PC-9 (cell line): ENCODE measurements around the gene CPLX3. TPM values are rescaled to one million over a fixed set of nuclear protein-coding genes. Genes with fewer than 3 reads are reported as not detected.

Experiments
- BruUV-seq: library from RNA; stranded (reverse); fragments of 400-500 nt; replicated peaks from 2 replicates; lab custom pipeline; 2021; lab: Mats Ljungman, UMichigan
- CTCF ChIA-PET: fragments of 300-600 bp; sonication (Branson Sonifier 250); formaldehyde crosslinking; loops from one replicate; lab custom pipeline; 2022; ENCODE audit warnings: antibody characterized with exemption; lab: Charles Lee
- POLR2A ChIA-PET: fragments of 300-600 bp; sonication (Branson Sonifier 250); formaldehyde crosslinking; loops from one replicate; lab custom pipeline; 2022; ENCODE audit warnings: antibody characterized with exemption; ENCODE audit not compliant: unreplicated experiment; lab: Charles Lee
- DNase-seq, 2 experiments: peaks; one replicate each; pipeline versions ENCODE4 v3.0.0 to v3.0.0-alpha.2; 2015 to 2022; ENCODE audit warnings: mixed read lengths in 1 of 2
- H2AFZ ChIP-seq: fragments of 200-600 bp; sonication (generic); 2 replicates; pipeline ENCODE4 v1.8.1; 2017; ENCODE audit warnings: antibody characterized with exemption
- H3F3A ChIP-seq: fragments of 200-600 bp; sonication (generic); 2 replicates; pipeline ENCODE4 v1.8.1; 2017; ENCODE audit warnings: antibody characterized with exemption, mild to moderate bottlenecking, low read depth; ENCODE audit not compliant: insufficient read depth
- H3K27ac ChIP-seq: fragments of 200-600 bp; sonication (generic); 2 replicates; pipeline ENCODE4 v1.6.1; 2016; ENCODE audit warnings: mixed run types
- H3K27me3 ChIP-seq: fragments of 200-600 bp; sonication (generic); 2 replicates; pipeline ENCODE4 v1.6.1; 2016; ENCODE audit warnings: low read depth, mixed run types; ENCODE audit not compliant: insufficient read depth
- H3K36me3 ChIP-seq: fragments of 200-600 bp; sonication (generic); 2 replicates; pipeline ENCODE4 v1.6.1; 2016; ENCODE audit warnings: low read depth, mixed run types
- H3K4me1 ChIP-seq: fragments of 200-600 bp; sonication (generic); replicated peaks from 2 replicates; pipeline ENCODE4 v1.6.1; 2016; ENCODE audit warnings: mixed run types; ENCODE audit not compliant: insufficient read depth
- H3K4me2 ChIP-seq: fragments of 200-600 bp; sonication (generic); 2 replicates; pipeline ENCODE4 v1.6.1; 2017; ENCODE audit warnings: mixed run types
- H3K4me3 ChIP-seq: fragments of 200-600 bp; sonication (generic); 2 replicates; pipeline ENCODE4 v1.6.1; 2016; ENCODE audit warnings: mixed run types
- H3K79me2 ChIP-seq: fragments of 200-600 bp; sonication (generic); 2 replicates; pipeline ENCODE4 v1.6.1; 2017; ENCODE audit warnings: low read depth, mixed run types
- H3K9me2 ChIP-seq: fragments of 200-600 bp; sonication (generic); 2 replicates; pipeline ENCODE4 v1.8.1; 2017; ENCODE audit warnings: mild to moderate bottlenecking; ENCODE audit not compliant: insufficient read depth
- H3K9me3 ChIP-seq: fragments of 200-600 bp; sonication (generic); 2 replicates; pipeline ENCODE4 v1.8.1; 2016; ENCODE audit warnings: low read depth; ENCODE audit not compliant: insufficient read depth
- H4K20me1 ChIP-seq: fragments of 200-600 bp; sonication (generic); 2 replicates; pipeline ENCODE4 v1.8.1; 2017; ENCODE audit not compliant: insufficient read depth
- CTCF ChIP-seq: fragments of 200-600 bp; sonication (generic); conservative IDR thresholded peaks from 2 replicates; pipeline ENCODE4 v1.6.1; 2017; ENCODE audit warnings: mixed run types, antibody characterized with exemption, mild to moderate bottlenecking, moderate library complexity
- EZH2 ChIP-seq: fragments of 200-600 bp; sonication (generic); IDR thresholded peaks from 2 replicates; pipeline ENCODE4 v1.8.0; 2017; ENCODE audit warnings: antibody characterized with exemption, low read depth
- intact Hi-C: fragments of 100-400 bp; cut with micrococcal nuclease; formaldehyde crosslinking; loops from one replicate; pipeline ENCODE4 v1.10.0; 2022; ENCODE audit not compliant: unreplicated experiment
- total RNA-seq: library from RNA; stranded (reverse); gene quantifications from 2 replicates; pipeline ENCODE4 v1.2.3, GENCODE V29; 2021

The CPLX3 gene
- total RNA-seq, 1 experiment from 2014 or later: not detected

DNA sequence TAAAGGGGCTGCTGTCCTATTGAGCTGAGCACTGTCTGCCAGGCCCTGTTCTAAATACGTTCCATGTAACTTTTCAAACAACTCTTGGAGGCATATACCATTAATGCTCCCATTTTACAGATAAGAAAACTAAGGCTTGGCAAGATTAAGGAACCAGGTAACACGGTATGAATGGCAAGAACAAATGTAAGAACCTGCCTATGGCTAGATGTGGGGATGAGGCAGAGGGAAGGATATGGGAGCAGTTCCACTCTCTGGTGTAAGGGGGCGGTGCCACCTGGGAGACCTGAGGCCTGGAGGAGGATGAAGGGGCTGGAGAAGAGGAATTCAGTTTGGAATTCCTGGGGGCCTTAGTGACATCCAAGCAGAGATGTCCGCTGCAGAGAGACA lies 17.6 kb upstream of the CPLX3 start:
- ChIA-PET POLR2A (no interaction called here), CTCF (no interaction called here)
- Histone ChIP-seq H3K79me2 (no peaks in the 10 kb centered on the region), H3K4me1 (no peaks in the 10 kb centered on the region), H3K36me3 (no peaks in the 10 kb centered on the region), H3K27me3 (no peaks in the 10 kb centered on the region), H3F3A (peaks cover 3% of the 10 kb centered on the region; the same call in 1 of the 2 replicates), H2AFZ (no peak overlapping the region), H3K4me3 (no peak overlapping the region), H4K20me1 (no peaks in the 10 kb centered on the region), H3K27ac (no peak overlapping the region), H3K4me2 (no peak overlapping the region), H3K9me3 (no peaks in the 10 kb centered on the region), H3K9me2 (no peaks in the 10 kb centered on the region)
- intact Hi-C loops: no loop called here
- no TSS peak for BruUV-seq
- DNase-seq: no peak
- TF ChIP-seq CTCF (no peak; the same call in 1 of the 2 replicates), EZH2 (no peak)

DNA sequence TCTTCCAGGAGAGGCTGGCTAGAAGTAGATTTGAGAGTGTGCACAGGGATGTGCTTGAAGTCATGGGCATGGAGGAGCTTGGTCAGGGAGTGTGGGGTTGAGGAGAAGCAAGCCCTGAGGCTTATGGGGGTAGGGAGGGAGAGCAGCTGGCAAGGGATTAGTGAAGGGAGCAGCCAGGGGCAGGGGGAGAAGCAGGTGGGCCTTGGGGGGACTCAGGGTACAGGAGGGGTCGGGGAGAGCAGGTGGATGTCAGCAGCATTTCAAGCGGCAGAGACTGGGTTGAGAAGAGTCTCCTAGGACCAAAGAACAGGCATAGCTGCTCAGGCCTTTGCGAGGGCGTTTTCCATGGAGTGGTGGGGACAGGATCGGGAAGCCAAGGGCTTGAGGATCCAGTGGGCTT lies 17.2 kb upstream of the CPLX3 start:
- Histone ChIP-seq H3K9me2 (no peaks in the 10 kb centered on the region), H3K79me2 (no peaks in the 10 kb centered on the region), H2AFZ (no peak overlapping the region), H3F3A (no peaks in the 10 kb centered on the region; the same call in 1 of the 2 replicates), H4K20me1 (no peaks in the 10 kb centered on the region), H3K4me1 (no peaks in the 10 kb centered on the region), H3K27ac (no peak overlapping the region), H3K36me3 (no peaks in the 10 kb centered on the region), H3K9me3 (no peaks in the 10 kb centered on the region), H3K27me3 (no peaks in the 10 kb centered on the region), H3K4me3 (no peak overlapping the region), H3K4me2 (no peak overlapping the region)
- ChIA-PET POLR2A (interaction anchor here (0.8 kb wide), 1 partner anchor 430 kb away, joined by 6 read pairs; no protein-coding TSS in a partner anchor), CTCF (interaction anchor here (0.5 kb wide), 1 partner anchor 431 kb away, joined by 8 read pairs; no protein-coding TSS in a partner anchor)
- no TSS peak for BruUV-seq
- no peak for TF ChIP-seq EZH2
- TF ChIP-seq CTCF: no peak; the same call in 1 of the 2 replicates
- intact Hi-C loops: no loop called here
- DNase-seq: no peak

- no peaks in the 10 kb centered on the region for H3K27me3 ChIP-seq
- no peaks in the 10 kb centered on the region for H3K9me3 ChIP-seq
- no TSS peak for BruUV-seq
- H3K4me1 ChIP-seq: peaks cover 3% of the 10 kb centered on the region
- TF ChIP-seq EZH2 (no peak), CTCF (no peak)
- no peaks in the 10 kb centered on the region; the same call in 1 of the 2 replicates for H3F3A ChIP-seq
- H3K36me3 ChIP-seq: no peaks in the 10 kb centered on the region
- CTCF ChIA-PET: interaction anchor here (0.5 to 0.7 kb wide), 2 partner anchors 248 to 432 kb away, joined by 6 to 8 read pairs; no protein-coding TSS in a partner anchor
- no peak overlapping the region for H3K27ac ChIP-seq
- no peak overlapping the region for H2AFZ ChIP-seq
- H3K4me2 ChIP-seq: no peak overlapping the region
- no peak overlapping the region for H3K4me3 ChIP-seq
- H3K79me2 ChIP-seq: no peaks in the 10 kb centered on the region
- H4K20me1 ChIP-seq: no peaks in the 10 kb centered on the region
- DNase-seq: no peak
- intact Hi-C loops: no loop called here
- H3K9me2 ChIP-seq: no peaks in the 10 kb centered on the region
- POLR2A ChIA-PET: interaction anchor here (0.8 kb wide), 1 partner anchor 431 kb away, joined by 6 read pairs; no protein-coding TSS in a partner anchor
These were observed 16.5 kb upstream of the CPLX3 start for GRCh38 chr15:74809956-74810355.
